Measurements from ENCODE around the gene OR2V2.
A peak's percentile ranks its signal among the peaks of the same experiment; 100 is the strongest.

OR2V2 gene

GRCh38 chr5:181205761-181206649 is 58.6 kb downstream of the OR2V2 start:
- Mint-ChIP-seq H3K27ac (peak overlapping the region; percentile 95), H3K36me3 (ENCODE audit: low read depth) (peaks cover 9% of the 10 kb centered on the region), H3K9me3 (no peaks in the 10 kb centered on the region), H3K27me3 (peaks cover 39% of the 10 kb centered on the region), H3K4me1 (peaks cover 34% of the 10 kb centered on the region), H3K4me3 (peak overlapping the region; percentile 89)
- ATAC-seq (no peak), DNase-seq (no peak)

DNA sequence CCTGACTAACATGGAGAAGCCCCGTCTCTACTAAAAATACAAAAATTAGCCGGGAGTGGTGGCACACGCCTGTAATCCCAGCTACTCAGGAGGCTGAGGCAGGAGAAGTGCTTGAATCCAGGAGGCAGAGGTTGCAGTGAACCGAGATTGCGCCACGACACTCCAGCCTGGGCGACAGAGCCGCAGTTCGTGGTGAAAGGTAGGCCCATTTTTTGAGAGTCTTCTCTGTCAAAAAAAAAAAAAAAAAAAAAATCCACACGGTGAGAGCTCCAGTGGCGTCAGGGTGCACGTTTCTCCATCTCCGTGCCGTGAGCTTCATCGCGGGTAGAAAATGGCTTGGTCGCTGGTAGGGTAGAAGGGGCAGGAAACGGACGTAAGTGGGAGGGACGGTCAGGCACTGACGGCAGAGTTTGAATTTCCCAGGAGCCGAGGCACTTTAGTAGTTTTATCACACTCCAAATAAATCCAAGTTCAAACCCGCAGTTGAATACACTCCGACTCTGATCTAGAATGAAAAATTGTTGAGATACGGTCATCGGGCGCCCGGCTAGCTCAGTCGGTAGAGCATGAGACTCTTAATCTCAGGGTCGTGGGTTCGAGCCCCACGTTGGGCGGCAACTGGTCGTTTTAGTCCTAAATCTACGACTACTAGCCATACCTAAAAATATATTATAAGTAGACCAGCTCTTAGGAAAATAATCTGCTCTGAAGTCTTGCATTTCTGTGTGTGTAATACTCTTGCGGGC is 60.0 kb downstream of the OR2V2 start:
- Mint-ChIP-seq H3K27me3 (peaks cover 36% of the 10 kb centered on the region), H3K9me3 (no peaks in the 10 kb centered on the region), H3K4me3 (peak overlapping the region; percentile 89), H3K27ac (peak overlapping the region; percentile 95), H3K36me3 (ENCODE audit: low read depth) (peaks cover 9% of the 10 kb centered on the region), H3K4me1 (peaks cover 35% of the 10 kb centered on the region)
- peak; percentile 80 for ATAC-seq
- DNase-seq, result peak; percentile 91

GRCh38 chr5:181207960-181208253 is 60.5 kb downstream of the OR2V2 start:
- no peak for ATAC-seq
- peak overlapping the region; percentile 89 for H3K4me3 Mint-ChIP-seq

More at GRCh38 chr5:181207960-181208253, 60.5 kb downstream of the OR2V2 start:
- peaks cover 34% of the 10 kb centered on the region for H3K27me3 Mint-ChIP-seq
- DNase-seq, result no peak
- no peaks in the 10 kb centered on the region for H3K9me3 Mint-ChIP-seq
- peak overlapping the region; percentile 95 for H3K27ac Mint-ChIP-seq
- H3K4me1 Mint-ChIP-seq, result peaks cover 37% of the 10 kb centered on the region
- peaks cover 9% of the 10 kb centered on the region for H3K36me3 Mint-ChIP-seq (ENCODE audit: low read depth)
